Activated naive CD8-positive, alpha-beta T cell treated with anti-CD3 and anti-CD28 coated beads for 36 hours (primary cell): ENCODE results near the gene PLEKHA6. TPM values are rescaled to one million over a fixed set of nuclear protein-coding genes. Genes with fewer than 3 reads are reported as not detected.

Source experiments
- DNase-seq: peaks from one replicate; pipeline ENCODE4 v3.0.0; 2021
- H3K27ac Mint-ChIP-seq: one replicate; pipeline ENCODE4 v1.8.0; 2022; ENCODE audit warnings: mild to moderate bottlenecking, moderate library complexity, mixed read lengths
- H3K27me3 Mint-ChIP-seq: one replicate; pipeline ENCODE4 v1.8.0; 2022; ENCODE audit warnings: mild to moderate bottlenecking, mixed read lengths
- H3K36me3 Mint-ChIP-seq: one replicate; pipeline ENCODE4 v1.8.0; 2021; ENCODE audit warnings: mild to moderate bottlenecking, mixed read lengths
- H3K4me1 Mint-ChIP-seq: one replicate; pipeline ENCODE4 v1.8.0; 2021; ENCODE audit warnings: mixed read lengths
- H3K4me3 Mint-ChIP-seq: one replicate; pipeline ENCODE4 v1.8.0; 2022; ENCODE audit warnings: mild to moderate bottlenecking, moderate library complexity, mixed read lengths
- H3K9me3 Mint-ChIP-seq: one replicate; pipeline ENCODE4 v1.8.0; 2022; ENCODE audit warnings: mixed read lengths
- total RNA-seq, 2 experiments: library from RNA; stranded (reverse); gene quantifications; one replicate each; pipeline ENCODE4 v1.2.3, GENCODE V29; 2021

The PLEKHA6 gene
- total RNA-seq, 2 experiments from 2014 or later = 0.74 to 1.5 TPM

DNA sequence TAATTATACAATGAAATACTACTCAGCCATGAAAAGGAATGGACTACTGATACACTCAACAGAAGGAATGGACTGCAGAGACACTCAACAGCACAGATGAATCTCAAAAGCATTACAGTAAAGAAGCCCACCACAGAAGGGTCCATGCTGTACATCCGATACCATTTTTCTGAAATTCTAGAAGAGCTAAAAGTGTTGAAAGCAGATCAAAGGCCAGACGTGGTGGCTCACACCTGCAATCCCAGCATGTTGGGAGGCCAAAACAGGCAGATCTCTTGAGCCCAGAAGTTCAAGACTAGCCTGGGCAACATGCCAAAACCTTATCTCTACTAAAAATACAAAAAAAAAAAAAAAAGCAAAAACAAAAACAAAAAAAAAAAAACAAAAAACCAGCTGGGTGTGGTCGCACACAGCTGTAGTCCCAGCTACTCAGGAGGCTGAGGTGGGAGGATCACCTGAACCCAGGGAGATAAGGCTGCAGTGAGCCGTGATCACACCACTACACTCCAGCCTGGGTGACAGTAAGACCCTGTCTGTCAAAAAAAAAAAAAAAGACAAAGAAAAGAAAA, 36.4 kb upstream of the PLEKHA6 start:
- Mint-ChIP-seq H3K9me3 (no peaks in the 10 kb centered on the region), H3K4me3 (no peak overlapping the region), H3K4me1 (peaks cover 7% of the 10 kb centered on the region), H3K27ac (no peak overlapping the region), H3K27me3 (no peaks in the 10 kb centered on the region), H3K36me3 (peaks cover 29% of the 10 kb centered on the region)
- DNase-seq = no peak

DNA sequence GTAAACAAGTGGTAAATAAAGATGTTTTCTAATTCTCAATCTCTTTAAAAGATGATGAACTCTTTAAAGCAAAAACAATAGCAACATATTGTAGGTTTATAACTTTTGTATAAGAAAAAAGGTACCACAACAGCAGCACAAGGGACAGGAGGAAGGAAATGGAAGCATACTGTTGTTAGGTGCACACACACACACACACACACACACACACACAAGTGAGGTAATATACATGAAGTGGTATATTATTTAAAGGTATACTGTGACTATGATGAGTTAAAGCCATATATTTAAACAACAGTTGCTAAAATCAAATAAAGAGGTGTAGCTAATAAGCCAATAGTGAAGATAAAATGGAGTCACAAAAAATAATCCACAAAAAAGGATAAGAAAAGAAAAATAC, 31.9 kb upstream of the PLEKHA6 start:
- no peak for DNase-seq
- H3K36me3 Mint-ChIP-seq = peaks cover 17% of the 10 kb centered on the region
- H3K4me1 Mint-ChIP-seq = peaks cover 10% of the 10 kb centered on the region
- no peaks in the 10 kb centered on the region for H3K9me3 Mint-ChIP-seq
- H3K27me3 Mint-ChIP-seq = no peaks in the 10 kb centered on the region
- no peak overlapping the region for H3K4me3 Mint-ChIP-seq
- no peak overlapping the region for H3K27ac Mint-ChIP-seq

DNA sequence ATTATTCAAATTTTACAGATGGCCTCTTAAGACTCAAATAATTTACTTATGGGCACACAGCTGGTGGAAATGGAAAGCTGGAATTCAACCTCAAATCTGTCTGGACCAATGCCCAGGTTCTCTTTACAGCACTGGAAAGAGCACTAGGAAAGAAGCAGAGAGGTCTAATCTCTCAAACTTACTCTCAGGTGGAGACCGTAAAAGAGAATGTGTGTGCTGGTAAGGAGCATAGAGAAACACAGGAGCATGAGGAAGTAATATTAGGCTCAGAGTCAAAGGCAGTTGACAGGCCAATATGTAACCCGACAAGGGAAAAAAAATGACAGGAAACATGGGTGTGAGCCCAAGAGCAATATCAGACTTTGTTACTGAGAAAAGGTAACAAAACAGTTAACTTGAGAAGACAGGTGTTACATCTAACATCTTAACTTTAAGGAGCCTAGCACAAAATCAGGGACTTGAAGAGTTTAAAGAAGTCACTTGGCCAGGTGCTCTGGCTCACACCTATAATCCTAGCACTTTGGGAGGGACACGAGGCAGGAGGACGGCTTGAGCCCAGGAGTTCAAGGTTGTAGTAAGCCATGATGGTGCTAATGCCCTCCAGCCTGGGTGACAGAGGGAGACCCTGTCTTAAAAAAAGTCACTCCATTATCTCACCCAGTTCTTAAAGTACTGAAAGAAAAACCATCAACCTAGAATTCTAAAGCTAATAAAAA, 31.2 kb upstream of the PLEKHA6 start:
- H3K27ac Mint-ChIP-seq = no peak overlapping the region
- DNase-seq = no peak

DNA sequence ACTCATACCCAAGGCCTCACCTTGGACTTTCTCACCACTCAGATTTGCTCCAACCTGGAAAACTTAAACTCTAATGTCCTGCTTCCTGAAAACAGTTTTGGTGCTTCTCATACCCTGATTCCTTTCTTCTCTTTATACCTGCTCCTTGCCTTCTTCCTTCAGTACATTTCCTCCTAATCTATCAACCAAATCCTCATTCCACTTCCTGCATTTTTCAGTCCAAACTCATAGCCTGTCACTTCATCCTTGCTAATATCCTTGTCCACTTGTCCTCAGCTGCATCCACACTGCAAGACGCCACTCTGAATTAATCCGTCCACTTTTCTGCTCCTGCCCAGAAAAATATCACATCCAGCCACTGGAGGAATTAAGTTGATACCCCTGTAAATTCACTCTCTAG, 26.0 kb upstream of the PLEKHA6 start:
- no peaks in the 10 kb centered on the region for H3K27me3 Mint-ChIP-seq
- no peaks in the 10 kb centered on the region for H3K9me3 Mint-ChIP-seq
- H3K27ac Mint-ChIP-seq = no peak overlapping the region
- no peak for DNase-seq
- no peaks in the 10 kb centered on the region for H3K36me3 Mint-ChIP-seq
- H3K4me3 Mint-ChIP-seq = no peak overlapping the region
- peaks cover 7% of the 10 kb centered on the region for H3K4me1 Mint-ChIP-seq

More for the DNA sequence above, 31.2 kb upstream of the PLEKHA6 start:
- no peaks in the 10 kb centered on the region for H3K27me3 Mint-ChIP-seq
- H3K4me1 Mint-ChIP-seq = peaks cover 10% of the 10 kb centered on the region
- peaks cover 13% of the 10 kb centered on the region for H3K36me3 Mint-ChIP-seq
- no peak overlapping the region for H3K4me3 Mint-ChIP-seq
- H3K9me3 Mint-ChIP-seq = no peaks in the 10 kb centered on the region

DNA sequence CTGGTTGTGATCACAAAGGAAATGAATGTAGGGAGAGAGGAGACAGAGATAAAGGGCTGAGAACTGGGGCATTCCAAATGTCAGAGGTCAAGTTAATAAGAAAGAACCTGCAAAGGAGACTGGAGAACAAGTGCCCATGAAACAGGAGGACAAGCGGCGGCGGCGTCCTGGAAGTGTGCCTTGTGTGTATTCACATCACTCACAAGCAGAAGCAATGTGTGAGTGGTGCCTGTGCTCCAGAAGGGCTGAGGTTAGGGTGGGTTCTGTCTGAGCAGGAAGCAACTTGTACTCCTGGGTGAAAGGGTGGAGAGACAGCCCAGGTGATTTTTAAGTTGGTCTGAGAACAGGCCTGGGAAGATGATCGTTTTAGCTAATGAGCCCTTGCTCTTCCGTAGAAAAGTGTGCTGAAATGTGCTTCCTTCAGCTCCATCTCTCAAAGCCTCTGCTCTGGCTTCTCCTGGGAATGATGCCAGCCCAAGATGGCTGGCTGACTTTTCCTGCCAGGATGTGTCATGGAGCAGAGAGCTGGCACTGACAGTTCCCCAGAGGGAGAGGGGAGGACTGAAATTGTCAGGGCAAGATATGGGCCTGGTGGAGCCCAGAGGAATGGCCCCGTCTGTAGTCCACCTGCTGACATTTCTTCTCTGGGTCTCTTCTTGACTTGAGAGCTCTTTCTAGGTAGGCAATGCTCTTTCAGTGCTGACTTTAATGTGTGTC, 25.1 kb upstream of the PLEKHA6 start:
- H3K27ac Mint-ChIP-seq = no peak overlapping the region
- H3K4me3 Mint-ChIP-seq = no peak overlapping the region
- no peak for DNase-seq
- H3K9me3 Mint-ChIP-seq = no peaks in the 10 kb centered on the region
- no peaks in the 10 kb centered on the region for H3K27me3 Mint-ChIP-seq
- H3K4me1 Mint-ChIP-seq = peaks cover 5% of the 10 kb centered on the region
- no peaks in the 10 kb centered on the region for H3K36me3 Mint-ChIP-seq

DNA sequence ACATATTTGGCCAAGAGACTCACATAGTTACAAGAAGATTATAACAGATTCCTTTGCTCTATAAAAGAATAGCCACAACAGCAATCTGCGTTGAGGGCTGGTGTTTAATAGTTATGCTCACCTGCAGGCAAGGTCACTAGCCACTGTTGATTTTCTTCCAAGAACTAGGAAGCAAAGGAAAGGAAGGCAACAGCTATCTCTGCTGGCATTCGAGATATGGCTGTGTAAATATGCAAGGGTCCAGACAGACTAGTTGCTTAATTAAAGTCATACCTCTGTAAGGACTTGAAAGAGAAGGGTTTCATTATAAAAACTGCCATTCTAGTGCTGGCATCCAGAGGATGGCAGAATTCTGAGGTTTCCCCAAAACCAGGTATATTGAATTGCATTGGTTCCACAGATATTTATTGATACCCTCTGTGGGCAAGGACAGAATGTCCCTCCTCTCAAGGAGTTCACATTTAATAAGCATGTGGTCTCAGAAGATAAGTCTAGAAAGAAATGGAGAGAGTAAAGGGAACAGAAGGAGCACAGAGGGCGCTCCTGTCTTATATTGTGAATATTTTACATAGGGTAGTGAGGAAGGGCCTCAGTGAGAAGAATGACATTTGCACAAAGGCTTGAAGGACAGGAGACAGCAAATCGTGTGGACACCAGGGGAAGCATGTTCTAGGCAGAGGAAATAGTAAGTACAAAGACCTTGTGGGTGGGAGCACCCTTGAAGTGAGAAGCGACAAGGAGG, 23.6 kb upstream of the PLEKHA6 start:
- H3K27me3 Mint-ChIP-seq = peaks cover 1% of the 10 kb centered on the region
- no peak overlapping the region for H3K4me3 Mint-ChIP-seq
- DNase-seq = no peak
- no peaks in the 10 kb centered on the region for H3K9me3 Mint-ChIP-seq
- no peaks in the 10 kb centered on the region for H3K36me3 Mint-ChIP-seq
- H3K27ac Mint-ChIP-seq = no peak overlapping the region
- peaks cover 4% of the 10 kb centered on the region for H3K4me1 Mint-ChIP-seq

DNA sequence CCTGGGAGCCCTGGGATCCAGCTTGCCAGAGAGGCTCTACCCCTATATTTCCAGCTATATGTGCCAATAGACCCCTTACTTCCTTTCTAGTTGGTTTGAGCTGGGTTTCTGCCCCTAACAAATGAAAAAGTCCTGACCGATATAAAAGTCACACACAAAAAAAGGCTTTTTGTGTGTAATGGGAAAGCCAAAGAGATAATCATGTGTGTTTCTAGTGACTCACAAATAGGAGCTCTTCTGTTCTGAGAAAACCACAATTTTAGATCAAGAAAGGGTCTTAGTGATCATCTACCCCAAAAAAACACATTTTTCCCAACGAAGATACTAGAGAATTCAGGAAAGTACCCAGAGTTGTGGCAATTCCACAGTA, 23.0 kb upstream of the PLEKHA6 start:
- Mint-ChIP-seq H3K27ac (no peak overlapping the region), H3K4me1 (peaks cover 7% of the 10 kb centered on the region), H3K36me3 (no peaks in the 10 kb centered on the region), H3K4me3 (no peak overlapping the region), H3K27me3 (peaks cover 7% of the 10 kb centered on the region), H3K9me3 (no peaks in the 10 kb centered on the region)
- no peak for DNase-seq

DNA sequence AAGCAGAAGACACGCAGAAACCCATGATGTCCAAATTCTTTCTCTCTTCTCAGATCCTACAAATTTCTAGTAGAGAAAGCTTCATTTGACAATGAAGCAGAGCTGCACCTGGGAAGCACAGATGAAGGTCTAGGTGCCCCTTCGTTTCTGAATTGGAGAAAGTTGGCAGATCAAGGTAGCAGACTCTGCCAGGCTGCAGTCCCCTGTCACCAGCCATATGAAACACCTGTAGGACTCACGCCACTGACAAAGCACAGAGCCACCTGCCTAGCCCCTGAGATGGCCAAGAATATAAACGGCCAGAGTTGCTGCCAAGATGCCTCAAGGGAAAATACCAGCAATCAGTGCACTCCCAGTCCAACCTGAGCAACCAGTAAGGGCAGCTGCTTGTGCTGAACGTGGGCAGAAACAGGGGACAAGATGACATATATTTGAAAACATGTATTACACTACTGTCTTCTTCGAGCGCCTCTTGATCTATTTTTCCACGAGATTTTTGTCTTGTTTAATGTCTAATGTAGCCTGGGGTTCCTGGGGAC, 20.6 kb upstream of the PLEKHA6 start:
- Mint-ChIP-seq H3K27ac (no peak overlapping the region), H3K36me3 (no peaks in the 10 kb centered on the region), H3K27me3 (peaks cover 7% of the 10 kb centered on the region), H3K4me3 (no peak overlapping the region), H3K9me3 (no peaks in the 10 kb centered on the region), H3K4me1 (peaks cover 10% of the 10 kb centered on the region)
- no peak for DNase-seq

DNA sequence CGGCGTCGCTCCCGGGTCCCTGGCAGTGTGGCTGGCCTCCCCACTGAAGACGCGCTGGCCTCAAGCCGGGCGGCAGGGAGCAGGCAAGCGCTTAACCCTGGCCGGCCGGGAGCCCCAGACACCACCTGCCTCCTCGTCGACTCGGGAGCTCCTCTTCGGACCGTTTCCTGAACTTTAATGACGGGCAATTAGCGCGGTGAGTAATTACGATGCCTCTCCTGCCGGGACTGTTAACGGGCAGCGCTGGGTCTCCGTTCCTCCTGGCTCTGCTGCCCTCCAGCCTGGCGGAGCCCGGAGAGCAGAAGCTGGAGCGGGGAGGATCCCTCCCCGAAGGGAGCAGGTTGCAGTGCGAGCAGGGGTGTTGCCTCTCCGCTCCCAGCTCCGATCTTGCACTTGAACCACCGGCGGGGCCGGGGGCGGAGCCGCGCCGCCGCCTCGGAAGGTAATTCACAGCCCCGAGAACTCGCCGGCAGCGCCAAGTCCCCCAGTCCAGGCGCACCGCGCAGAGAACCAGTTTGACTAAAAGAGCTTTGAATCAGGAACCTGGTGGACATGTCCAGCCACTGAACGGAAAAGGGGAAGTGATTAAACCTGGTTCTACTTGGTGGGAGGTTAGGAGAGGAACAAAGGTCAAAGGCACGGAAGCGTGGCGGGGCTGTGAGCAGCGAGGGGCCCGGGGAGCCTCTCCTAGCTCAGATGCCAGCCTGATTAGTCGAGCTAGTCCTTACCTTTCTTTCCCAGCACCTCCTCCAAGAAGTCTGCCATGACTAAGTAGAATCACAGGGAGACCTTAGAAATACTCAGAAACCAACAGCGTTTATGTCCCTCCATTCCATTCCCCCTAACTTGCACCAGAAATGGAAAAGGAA, 18.3 kb upstream of the PLEKHA6 start:
- Mint-ChIP-seq H3K36me3 (no peaks in the 10 kb centered on the region), H3K27ac (peak overlapping the region; percentile 64), H3K4me1 (peaks cover 10% of the 10 kb centered on the region), H3K9me3 (no peaks in the 10 kb centered on the region), H3K27me3 (peaks cover 7% of the 10 kb centered on the region), H3K4me3 (peak overlapping the region; percentile 82)
- DNase-seq = peak; percentile 65

DNA sequence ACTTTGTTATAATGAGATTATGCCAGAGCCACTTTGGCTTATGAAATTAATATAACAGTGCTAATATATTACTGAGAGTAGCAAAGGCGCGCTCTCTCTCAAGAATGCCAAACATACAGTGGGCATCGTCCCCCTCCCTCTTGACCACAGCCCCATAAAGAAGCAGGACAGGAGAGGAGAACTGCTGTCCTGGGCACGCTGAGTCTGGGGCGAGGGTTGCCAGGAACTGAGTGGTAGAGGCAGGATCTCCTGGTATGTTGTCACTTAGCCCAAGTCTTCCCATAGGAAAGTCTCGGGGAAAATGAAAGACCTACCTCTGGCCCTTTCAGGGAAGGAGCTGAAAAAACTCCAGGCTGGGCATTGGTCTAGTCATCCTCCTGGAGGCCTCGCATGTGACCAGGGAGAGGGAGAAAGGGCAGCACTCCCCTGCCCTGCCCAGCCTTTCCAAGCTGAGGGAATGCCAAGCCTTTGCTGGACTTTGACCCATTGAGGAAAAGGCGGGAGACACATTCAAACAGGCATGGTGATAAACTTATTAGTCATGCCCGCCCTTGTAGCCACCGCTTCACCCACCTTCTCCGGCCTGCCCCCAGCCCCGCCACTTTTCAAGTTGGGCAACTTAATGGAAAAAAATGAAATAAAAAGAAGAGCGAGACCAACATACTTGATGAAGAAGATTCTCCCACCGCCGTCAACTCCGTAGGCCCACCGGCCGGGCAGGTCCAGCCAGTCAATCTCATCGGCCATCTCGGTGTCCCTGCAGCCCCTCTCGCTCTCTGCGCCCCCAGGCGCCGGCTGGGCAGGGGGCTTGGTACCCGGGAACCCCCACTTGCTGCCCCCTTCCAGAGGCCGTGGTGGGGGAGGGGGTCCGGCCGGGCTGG, 17.4 kb upstream of the PLEKHA6 start:
- Mint-ChIP-seq H3K36me3 (no peaks in the 10 kb centered on the region), H3K9me3 (no peaks in the 10 kb centered on the region), H3K4me1 (peaks cover 10% of the 10 kb centered on the region), H3K27me3 (peaks cover 7% of the 10 kb centered on the region), H3K27ac (no peak overlapping the region), H3K4me3 (peak overlapping the region; percentile 66)
- DNase-seq = no peak

DNA sequence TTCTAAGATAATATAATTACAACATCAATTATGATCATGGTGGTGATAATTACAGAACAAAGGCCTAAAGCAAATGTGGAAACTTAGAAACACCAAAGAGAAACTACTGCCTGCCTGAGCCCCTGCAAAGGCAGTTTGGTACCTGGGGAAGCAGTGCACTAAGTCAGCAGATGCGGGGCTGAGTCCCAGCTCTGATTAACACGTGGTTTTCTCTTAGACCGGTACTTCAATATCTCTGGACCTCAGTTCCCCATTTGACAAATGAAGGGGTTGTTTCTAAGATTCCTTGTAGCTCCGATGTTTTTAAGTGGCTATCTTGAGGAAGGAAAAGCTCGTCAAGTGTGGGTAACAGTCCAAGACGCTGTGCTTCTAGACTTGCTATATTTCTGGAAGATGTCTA, 16.7 kb upstream of the PLEKHA6 start:
- no peak overlapping the region for H3K4me3 Mint-ChIP-seq
- H3K36me3 Mint-ChIP-seq = no peaks in the 10 kb centered on the region
- no peaks in the 10 kb centered on the region for H3K9me3 Mint-ChIP-seq
- H3K4me1 Mint-ChIP-seq = peaks cover 8% of the 10 kb centered on the region
- DNase-seq = no peak
- H3K27me3 Mint-ChIP-seq = peaks cover 7% of the 10 kb centered on the region
- no peak overlapping the region for H3K27ac Mint-ChIP-seq

DNA sequence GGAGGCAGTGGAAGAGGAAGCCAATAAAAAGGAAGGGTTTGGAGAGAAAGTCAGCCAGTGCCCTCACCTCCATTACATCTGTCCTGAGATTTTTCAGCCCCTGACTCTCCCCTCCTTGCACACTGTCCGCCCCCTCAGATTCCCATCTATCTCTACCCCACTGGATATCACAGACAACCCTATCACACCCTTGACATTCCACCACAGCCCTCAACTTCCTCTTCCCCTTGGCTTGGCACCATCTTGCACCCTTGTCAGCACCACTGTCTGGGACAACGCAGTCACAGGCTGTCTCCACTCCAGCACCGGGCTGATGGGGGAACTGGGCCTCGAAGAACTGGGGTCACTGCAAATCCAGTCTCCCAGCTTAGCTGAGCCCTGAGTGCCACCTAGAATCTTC, 14.2 kb upstream of the PLEKHA6 start:
- Mint-ChIP-seq H3K27me3 (peaks cover 7% of the 10 kb centered on the region), H3K4me1 (peaks cover 9% of the 10 kb centered on the region), H3K4me3 (no peak overlapping the region), H3K36me3 (no peaks in the 10 kb centered on the region), H3K9me3 (no peaks in the 10 kb centered on the region), H3K27ac (no peak overlapping the region)
- no peak for DNase-seq

DNA sequence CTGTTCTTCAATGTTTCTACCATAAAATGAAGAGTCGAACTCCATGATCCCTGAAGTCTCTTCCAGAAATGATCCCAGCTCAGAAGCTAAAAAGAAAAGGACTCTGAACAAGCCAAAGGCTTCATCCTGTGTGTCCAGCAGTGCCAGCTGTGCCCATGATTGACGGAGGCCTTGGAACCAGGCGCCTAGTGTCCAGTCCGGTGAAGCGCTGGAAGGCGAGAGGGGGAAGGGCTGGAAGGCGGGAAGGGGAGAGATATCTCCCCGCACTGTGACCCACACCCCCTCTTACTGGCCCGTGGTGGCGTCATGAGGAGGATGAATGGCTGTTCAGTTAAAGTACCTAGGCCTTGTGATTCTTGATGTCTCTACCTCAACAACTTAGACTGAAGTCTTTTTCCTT, 10.4 kb upstream of the PLEKHA6 start:
- Mint-ChIP-seq H3K4me1 (peaks cover 5% of the 10 kb centered on the region), H3K4me3 (no peak overlapping the region), H3K9me3 (no peaks in the 10 kb centered on the region), H3K27me3 (no peaks in the 10 kb centered on the region), H3K36me3 (no peaks in the 10 kb centered on the region), H3K27ac (no peak overlapping the region)
- no peak for DNase-seq
